OCI-LY1 (cell line): ENCODE data around the gene SDK2.

ENCODE experiments used
- H2AFZ ChIP-seq: fragments of 200-600 bp; sonication (generic), shearing (Covaris generic); 2 replicates; pipeline ENCODE4 v1.6.0; 2014; ENCODE audit warnings: antibody characterized with exemption, mild to moderate bottlenecking, low read length
- H3F3A ChIP-seq: fragments of 200-600 bp; sonication (generic), shearing (Covaris generic); 2 replicates; pipeline ENCODE4 v1.6.0; 2014; ENCODE audit warnings: mild to moderate bottlenecking, antibody characterized with exemption, low read length, moderate library complexity; ENCODE audit not compliant: insufficient read depth
- H3K27ac ChIP-seq: fragments of 200-600 bp; sonication (generic); 2 replicates; pipeline ENCODE4 v1.5.1; 2014; ENCODE audit warnings: low read length, mixed run types, mild to moderate bottlenecking, low read depth; ENCODE audit not compliant: poor library complexity, severe bottlenecking
- H3K27me3 ChIP-seq: fragments of 200-600 bp; sonication (generic); 2 replicates; pipeline ENCODE4 v1.6.0; 2014; ENCODE audit warnings: antibody characterized with exemption, mild to moderate bottlenecking, low read length, moderate library complexity; ENCODE audit not compliant: insufficient read depth
- H3K36me3 ChIP-seq: fragments of 200-600 bp; sonication (generic); 2 replicates; pipeline ENCODE4 v1.6.1; 2014; ENCODE audit warnings: mild to moderate bottlenecking, antibody characterized with exemption, low read length, moderate library complexity, mixed read lengths; ENCODE audit not compliant: insufficient read depth
- H3K4me1 ChIP-seq: fragments of 200-600 bp; sonication (generic); 2 replicates; pipeline ENCODE4 v1.5.1; 2014; ENCODE audit warnings: mild to moderate bottlenecking, low read length, moderate library complexity; ENCODE audit not compliant: insufficient read depth, severe bottlenecking
- H3K4me2 ChIP-seq: fragments of 200-600 bp; sonication (generic), shearing (Covaris generic); 2 replicates; pipeline ENCODE4 v1.6.1; 2014; ENCODE audit warnings: low read length
- H3K4me3 ChIP-seq: fragments of 200-600 bp; sonication (generic); 2 replicates; pipeline ENCODE4 v1.5.1; 2014; ENCODE audit warnings: low read length, low read depth, mild to moderate bottlenecking, mixed read lengths; ENCODE audit not compliant: poor library complexity, severe bottlenecking
- H3K79me2 ChIP-seq: fragments of 200-600 bp; shearing (Covaris generic); 2 replicates; pipeline ENCODE4 v1.6.1; 2016; ENCODE audit warnings: mixed run types, low read length, mixed read lengths; ENCODE audit not compliant: insufficient read depth
- H3K9ac ChIP-seq: fragments of 200-600 bp; sonication (generic), shearing (Covaris generic); 2 replicates; pipeline ENCODE4 v1.6.1; 2014; ENCODE audit warnings: mild to moderate bottlenecking, low read length, mixed read lengths
- H3K9me2 ChIP-seq: fragments of 200-600 bp; sonication (generic), shearing (Covaris generic); 2 replicates; pipeline ENCODE4 v1.6.1; 2014; ENCODE audit warnings: low read depth, mild to moderate bottlenecking, low read length, mixed read lengths
- H3K9me3 ChIP-seq: fragments of 200-600 bp; shearing (Covaris generic); 2 replicates; pipeline ENCODE4 v1.6.1; 2014; ENCODE audit warnings: low read length, mixed read lengths
- H4K20me1 ChIP-seq: fragments of 200-600 bp; sonication (generic), shearing (Covaris generic); 2 replicates; pipeline ENCODE4 v1.6.0; 2016; ENCODE audit warnings: mild to moderate bottlenecking, low read length; ENCODE audit not compliant: insufficient read depth
- EZH2 ChIP-seq: fragments of 200-600 bp; sonication (generic), shearing (Covaris generic); IDR thresholded peaks from 2 replicates; pipeline ENCODE4 v1.8.0; 2017; ENCODE audit warnings: borderline replicate concordance, mixed run types, mild to moderate bottlenecking, antibody characterized with exemption, low read length, moderate library complexity, mixed read lengths
- TF ChIP-seq, protein P1 (sequence below): fragments of 200-600 bp; sonication (generic), shearing (Covaris generic); IDR thresholded peaks from 2 replicates; pipeline ENCODE4 v1.5.1; 2017; ENCODE audit warnings: mild to moderate bottlenecking, antibody characterized with exemption, low read length, moderate library complexity, mixed read lengths

The SDK2 gene

DNA sequence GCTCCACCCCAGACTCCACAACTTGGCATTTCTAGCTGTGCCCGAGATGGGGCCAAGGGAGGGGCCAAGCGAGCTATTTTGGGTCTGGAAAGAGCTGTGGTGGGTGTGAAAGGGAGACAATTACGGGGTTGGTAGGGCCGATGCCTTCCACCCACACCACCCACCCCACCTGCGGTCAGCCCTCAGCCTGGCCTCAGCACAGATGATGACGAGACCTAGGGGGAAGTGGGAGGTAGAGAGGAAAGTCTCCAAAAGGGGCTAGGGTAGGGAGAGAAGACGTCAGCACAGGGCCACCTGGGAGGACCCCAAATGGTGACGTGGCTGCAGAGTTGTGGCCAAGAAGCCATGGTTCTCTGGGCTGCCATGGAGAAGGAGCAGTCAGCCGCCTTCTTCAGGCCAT lies 83.1 kb downstream of the SDK2 start:
- H3K9me3 ChIP-seq, result no peaks in the 10 kb centered on the region
- H2AFZ ChIP-seq, result no peak overlapping the region
- TF ChIP-seq, protein P1, sequence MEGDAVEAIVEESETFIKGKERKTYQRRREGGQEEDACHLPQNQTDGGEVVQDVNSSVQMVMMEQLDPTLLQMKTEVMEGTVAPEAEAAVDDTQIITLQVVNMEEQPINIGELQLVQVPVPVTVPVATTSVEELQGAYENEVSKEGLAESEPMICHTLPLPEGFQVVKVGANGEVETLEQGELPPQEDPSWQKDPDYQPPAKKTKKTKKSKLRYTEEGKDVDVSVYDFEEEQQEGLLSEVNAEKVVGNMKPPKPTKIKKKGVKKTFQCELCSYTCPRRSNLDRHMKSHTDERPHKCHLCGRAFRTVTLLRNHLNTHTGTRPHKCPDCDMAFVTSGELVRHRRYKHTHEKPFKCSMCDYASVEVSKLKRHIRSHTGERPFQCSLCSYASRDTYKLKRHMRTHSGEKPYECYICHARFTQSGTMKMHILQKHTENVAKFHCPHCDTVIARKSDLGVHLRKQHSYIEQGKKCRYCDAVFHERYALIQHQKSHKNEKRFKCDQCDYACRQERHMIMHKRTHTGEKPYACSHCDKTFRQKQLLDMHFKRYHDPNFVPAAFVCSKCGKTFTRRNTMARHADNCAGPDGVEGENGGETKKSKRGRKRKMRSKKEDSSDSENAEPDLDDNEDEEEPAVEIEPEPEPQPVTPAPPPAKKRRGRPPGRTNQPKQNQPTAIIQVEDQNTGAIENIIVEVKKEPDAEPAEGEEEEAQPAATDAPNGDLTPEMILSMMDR, result no peak
- no peak for TF ChIP-seq EZH2
- H3K79me2 ChIP-seq, result no peaks in the 10 kb centered on the region
- no peak overlapping the region for H3K27ac ChIP-seq
- H3K27me3 ChIP-seq, result no peaks in the 10 kb centered on the region
- H3K4me2 ChIP-seq, result no peak overlapping the region
- H3K9ac ChIP-seq, result no peak overlapping the region
- no peaks in the 10 kb centered on the region for H3K9me2 ChIP-seq
- H3K4me1 ChIP-seq, result no peaks in the 10 kb centered on the region
- H4K20me1 ChIP-seq, result no peaks in the 10 kb centered on the region
- H3F3A ChIP-seq, result no peaks in the 10 kb centered on the region
- no peaks in the 10 kb centered on the region for H3K36me3 ChIP-seq
- H3K4me3 ChIP-seq, result no peak overlapping the region

DNA sequence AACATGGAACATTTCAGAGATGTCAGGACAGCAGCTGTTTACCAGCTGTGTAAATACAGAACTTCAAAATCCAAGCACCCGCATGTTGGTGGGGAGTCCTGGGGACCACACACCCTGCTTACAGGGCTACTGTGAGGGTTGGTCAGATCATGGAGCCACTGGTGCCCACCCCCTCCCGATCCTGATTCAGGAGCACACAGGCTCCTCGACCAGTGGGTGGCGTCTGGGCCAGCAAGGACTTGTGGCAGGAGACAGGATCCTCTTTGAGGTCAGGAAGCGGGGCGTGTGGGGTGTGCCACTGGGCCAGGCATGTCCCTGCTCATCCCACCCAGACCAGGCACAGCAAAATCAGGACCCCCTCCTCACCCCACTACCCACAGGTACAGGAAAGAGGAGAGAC lies 83.6 kb downstream of the SDK2 start:
- H3K36me3 ChIP-seq, result no peaks in the 10 kb centered on the region
- no peaks in the 10 kb centered on the region for H4K20me1 ChIP-seq
- H3K4me1 ChIP-seq, result no peaks in the 10 kb centered on the region
- no peaks in the 10 kb centered on the region for H3K79me2 ChIP-seq
- H3K9ac ChIP-seq, result no peak overlapping the region
- H3K4me3 ChIP-seq, result no peak overlapping the region
- TF ChIP-seq, protein P1, result no peak; the same call in 1 of the 2 replicates
- no peak for TF ChIP-seq EZH2
- H3K27me3 ChIP-seq, result no peaks in the 10 kb centered on the region
- H3K4me2 ChIP-seq, result no peak overlapping the region
- no peak overlapping the region for H3K27ac ChIP-seq
- H3F3A ChIP-seq, result no peaks in the 10 kb centered on the region
- no peaks in the 10 kb centered on the region for H3K9me3 ChIP-seq
- H2AFZ ChIP-seq, result no peak overlapping the region
- no peaks in the 10 kb centered on the region for H3K9me2 ChIP-seq

DNA sequence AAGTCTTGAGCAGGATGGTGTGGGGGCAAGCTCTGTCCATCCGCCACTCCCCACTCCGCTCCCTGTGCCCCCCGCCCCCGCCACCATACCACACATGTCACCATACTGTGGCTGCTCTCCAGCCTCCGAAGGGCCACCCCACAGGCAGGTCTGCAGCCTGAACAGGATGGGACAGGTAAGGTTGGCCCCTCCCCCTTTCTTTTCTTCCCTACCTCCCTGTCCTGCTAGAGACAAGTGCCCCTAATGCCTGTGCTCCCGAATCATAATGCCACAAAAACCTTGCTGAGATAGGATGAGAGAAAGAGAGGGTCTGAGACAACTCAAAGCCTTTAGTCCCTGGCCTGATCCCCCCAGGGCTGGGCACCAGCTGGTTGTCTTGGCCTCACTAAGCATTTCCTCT lies 84.7 kb downstream of the SDK2 start:
- H3K27ac ChIP-seq, result no peak overlapping the region
- H3K4me3 ChIP-seq, result no peak overlapping the region
- no peak overlapping the region for H2AFZ ChIP-seq
- TF ChIP-seq, protein P1, result no peak
- no peak for TF ChIP-seq EZH2
- no peaks in the 10 kb centered on the region for H3K9me3 ChIP-seq
- no peaks in the 10 kb centered on the region for H4K20me1 ChIP-seq
- H3K9ac ChIP-seq, result no peak overlapping the region
- no peaks in the 10 kb centered on the region for H3K79me2 ChIP-seq
- no peak overlapping the region for H3K4me2 ChIP-seq
- no peaks in the 10 kb centered on the region for H3K27me3 ChIP-seq
- no peaks in the 10 kb centered on the region for H3K9me2 ChIP-seq
- H3F3A ChIP-seq, result no peaks in the 10 kb centered on the region
- no peaks in the 10 kb centered on the region for H3K36me3 ChIP-seq
- H3K4me1 ChIP-seq, result no peaks in the 10 kb centered on the region
